Gastrocnemius medialis (tissue), 4 donors: ENCODE data around the gene CPN2. TPM values are rescaled to one million over a fixed set of nuclear protein-coding genes. Genes with fewer than 3 reads are reported as not detected.

Source experiments
- ATAC-seq, 2 donors: fragments of 150-250 bp; one replicate each; pipeline ENCODE4 v1.9.1; 2016
- DNase-seq, 2 donors: peaks; one replicate each; pipeline ENCODE4 v3.0.0-alpha.2; 2019
- H3K27ac ChIP-seq, 4 donors: fragments of 200-600 bp; sonication (generic); 1 replicate in 1 of 4; 2 replicates in 3 of 4; pipeline ENCODE4 v1.5.1; 2016 to 2018; ENCODE audit warnings: mild to moderate bottlenecking in 2 of 4, moderate library complexity in 1 of 4
- H3K27me3 ChIP-seq, 3 donors: fragments of 200-600 bp; sonication (generic) in 2 of 3; 1 replicate in 1 of 3; 2 replicates in 2 of 3; pipeline versions ENCODE4 v1.5.1 to v1.6.0; 2016 to 2019; ENCODE audit warnings: mild to moderate bottlenecking in 1 of 3, moderate library complexity in 1 of 3
- H3K36me3 ChIP-seq, 2 donors: fragments of 200-600 bp; sonication (generic) in 1 of 2; one replicate each; pipeline ENCODE4 v1.5.1; 2017 to 2018
- H3K4me1 ChIP-seq, 2 donors: fragments of 200-600 bp; sonication (generic) in 1 of 2; one replicate each; pipeline ENCODE4 v1.5.1; 2016 to 2017; ENCODE audit warnings: mild to moderate bottlenecking in 2 of 2
- H3K4me3 ChIP-seq, 4 donors: fragments of 200-600 bp; sonication (generic) in 3 of 4; 1 replicate in 1 of 4; 2 replicates in 3 of 4; pipeline ENCODE4 v1.5.1; 2016 to 2019; ENCODE audit warnings: mild to moderate bottlenecking in 2 of 4
- H3K9me3 ChIP-seq, 3 donors: fragments of 200-600 bp; sonication (generic) in 2 of 3; 1 replicate in 1 of 3; 2 replicates in 2 of 3; pipeline ENCODE4 v1.5.1; 2016 to 2019
- CTCF ChIP-seq, 5 experiments: fragments of 450-650 bp in 3 of 5; fragments of 200-600 bp in 2 of 5; sonication (generic) in 2 of 5; IDR thresholded peaks in 4 of 5; conservative IDR thresholded peaks in 1 of 5; 1 replicate in 4 of 5; 2 replicates in 1 of 5; pipeline ENCODE4 v1.5.1; 2016 to 2019; ENCODE audit warnings: antibody characterized with exemption in 5 of 5, mild to moderate bottlenecking in 3 of 5, moderate library complexity in 3 of 5
- POLR2A ChIP-seq, 2 donors: fragments of 450-650 bp; IDR thresholded peaks; one replicate each; pipeline ENCODE4 v1.6.1; 2017; ENCODE audit warnings: antibody characterized with exemption in 2 of 2, mild to moderate bottlenecking in 2 of 2, moderate library complexity in 2 of 2
- in situ Hi-C, 4 donors: fragments of 200-750 bp; cut with MboI; loops; one replicate each; pipeline versions ENCODE4 v1.15.0 to v1.8.0; 2017; ENCODE audit warnings: low sequenced_read_pairs in 4 of 4
- intact Hi-C: fragments of 100-400 bp; cut with DNase I; formaldehyde crosslinking; loops from one replicate; pipeline ENCODE4 v1.15.1; 2023; ENCODE audit warnings: low total_unique reads
- total RNA-seq, 4 donors: library from RNA; depleted of rRNA; stranded (reverse); fragments of >200 nt; gene quantifications; one replicate each; pipeline versions ENCODE4 v1.1.0 to v1.2.3, GENCODE V29; 2016

CPN2 gene
- total RNA-seq, 4 donors from 2014 or later, result 0.46 to 1.1 TPM; not detected in 2

GRCh38 chr3:194314388-194315068 is 36.6 kb downstream of the CPN2 start:
- Histone ChIP-seq H3K36me3 (no peaks in the 10 kb centered on the region), H3K27ac (peak overlapping the region in 1 of 4 donors; percentile 42), H3K27me3 (peaks cover 19 to 30% (median 20%) of the 10 kb centered on the region in 3 donors), H3K9me3 (no peaks in the 10 kb centered on the region), H3K4me1 (peaks cover 9% of the 10 kb centered on the region in 2 donors), H3K4me3 (peak overlapping the region in 1 of 4 donors; percentile 54)
- ATAC-seq, result no peak
- DNase-seq, result no peak
- TF ChIP-seq CTCF (IDR thresholded peaks at IDR 0.05 in 4 of 5, conservative IDR thresholded peaks at IDR 0.05 in 1 of 5) (no peak), POLR2A (IDR thresholded peaks at IDR 0.05) (no peak)
- in situ Hi-C loops (loop anchor here (5.0 to 10.0 kb wide), 6 partner anchors 160 to 537 kb away; no protein-coding TSS in a partner anchor), intact Hi-C loops (loop anchor here (1.0 to 2.0 kb wide), 3 partner anchors 38 to 534 kb away; no protein-coding TSS in a partner anchor)

- TF ChIP-seq POLR2A (IDR thresholded peaks at IDR 0.05), result no peak
- TF ChIP-seq CTCF (IDR thresholded peaks at IDR 0.05 in 4 of 5, conservative IDR thresholded peaks at IDR 0.05 in 1 of 5), result no peak
- Histone ChIP-seq H3K9me3 (no peaks in the 10 kb centered on the region), H3K4me3 (no peak overlapping the region), H3K27ac (peak overlapping the region in 1 of 4 donors; percentile 20), H3K36me3 (no peaks in the 10 kb centered on the region), H3K4me1 (peaks cover 9% of the 10 kb centered on the region in 2 donors), H3K27me3 (peaks cover 19 to 30% (median 20%) of the 10 kb centered on the region in 3 donors)
- ATAC-seq (no peak), DNase-seq (peak in 1 of 2 donors; percentile 61)
- in situ Hi-C loops (loop anchor here in 3 of 4 donors (10.0 kb wide), 3 partner anchors 159 to 239 kb away; no protein-coding TSS in a partner anchor), intact Hi-C loops (loop anchor here (2.0 kb wide), 2 partner anchors 37 to 525 kb away; no protein-coding TSS in a partner anchor)
Observed at GRCh38 chr3:194313560-194314387, 37.4 kb downstream of the CPN2 start.

GRCh38 chr3:194312743-194313281 is 38.3 kb downstream of the CPN2 start:
- ATAC-seq, result peak; percentile 15 to 23
- Histone ChIP-seq H3K9me3 (no peaks in the 10 kb centered on the region), H3K4me1 (peaks cover 9% of the 10 kb centered on the region in 2 donors), H3K36me3 (no peaks in the 10 kb centered on the region), H3K27ac (no peak overlapping the region), H3K27me3 (peaks cover 19 to 26% (median 20%) of the 10 kb centered on the region in 3 donors), H3K4me3 (no peak overlapping the region)
- no peak for TF ChIP-seq CTCF (IDR thresholded peaks at IDR 0.05 in 4 of 5, conservative IDR thresholded peaks at IDR 0.05 in 1 of 5)
- no peak for TF ChIP-seq POLR2A (IDR thresholded peaks at IDR 0.05)
- DNase-seq, result peak in 1 of 2 donors; percentile 62
- intact Hi-C loops, result no loop called here
- in situ Hi-C loops, result loop anchor here in 3 of 4 donors (10.0 kb wide), 3 partner anchors 158 to 238 kb away; no protein-coding TSS in a partner anchor

GRCh38 chr3:194312186-194312742 is 38.9 kb downstream of the CPN2 start:
- no peaks in the 10 kb centered on the region for H3K9me3 ChIP-seq
- no peak overlapping the region for H3K27ac ChIP-seq
- no peaks in the 10 kb centered on the region for H3K36me3 ChIP-seq
- no peak overlapping the region for H3K4me3 ChIP-seq
- intact Hi-C loops, result no loop called here
- DNase-seq (no peak), ATAC-seq (no peak)
- in situ Hi-C loops, result loop anchor here in 3 of 4 donors (10.0 kb wide), 3 partner anchors 157 to 237 kb away; no protein-coding TSS in a partner anchor
- TF ChIP-seq POLR2A (IDR thresholded peaks at IDR 0.05) (no peak), CTCF (IDR thresholded peaks at IDR 0.05 in 4 of 5, conservative IDR thresholded peaks at IDR 0.05 in 1 of 5) (no peak)
- H3K4me1 ChIP-seq, result peaks cover 9% of the 10 kb centered on the region in 2 donors
- H3K27me3 ChIP-seq, result peaks cover 19 to 26% (median 20%) of the 10 kb centered on the region in 3 donors
